HG02610 (cell line): ENCODE measurements around the gene SEMA3B.
"Not testable (repeated sequence)": the region's sequence is repeated elsewhere in the genome, so short reads cannot be mapped to it uniquely, and the experiment has no call there.

Source experiments
- ATAC-seq: cut with Tn5 transposase; IDR thresholded peaks from one replicate; pipeline ENCODE4 v1.9.1; 2021; ENCODE audit warnings: mild to moderate bottlenecking, moderate library complexity; ENCODE audit not compliant: unreplicated experiment

SEMA3B gene

GRCh38 chr3:50258029-50258680, 10.8 kb upstream of the SEMA3B start:
- ATAC-seq = no peak

- ATAC-seq = no peak
Measured at GRCh38 chr3:50258979-50259378, 10.0 kb upstream of the SEMA3B start.

- ATAC-seq = peak; percentile 19
Measured at GRCh38 chr3:50259432-50260026, 9.4 kb upstream of the SEMA3B start.

GRCh38 chr3:50260027-50260941, 8.7 kb upstream of the SEMA3B start:
- peak; percentile 82 for ATAC-seq

- no peak for ATAC-seq
Measured at GRCh38 chr3:50260942-50261441, 8.0 kb upstream of the SEMA3B start.

- ATAC-seq = no peak
Measured at GRCh38 chr3:50261505-50261904, 7.4 kb upstream of the SEMA3B start.

- ATAC-seq = not testable (repeated sequence)
Measured at GRCh38 chr3:50262200-50262599, 6.7 kb upstream of the SEMA3B start.

GRCh38 chr3:50262778-50263177, 6.2 kb upstream of the SEMA3B start:
- no peak for ATAC-seq

GRCh38 chr3:50263478-50264382, 5.2 kb upstream of the SEMA3B start:
- ATAC-seq = no peak

- ATAC-seq = no peak
Measured at GRCh38 chr3:50264383-50264963, 4.5 kb upstream of the SEMA3B start.

- ATAC-seq = no peak
Measured at GRCh38 chr3:50264964-50265485, 3.9 kb upstream of the SEMA3B start.

- no peak for ATAC-seq
Measured at GRCh38 chr3:50265571-50265970, 3.4 kb upstream of the SEMA3B start.

- no peak for ATAC-seq
Measured at GRCh38 chr3:50266017-50266416, 2.9 kb upstream of the SEMA3B start.

- ATAC-seq = no peak
Measured at GRCh38 chr3:50266836-50267235, 2.1 kb upstream of the SEMA3B start.

- ATAC-seq = no peak
Measured at GRCh38 chr3:50267280-50267913, 1.6 kb upstream of the SEMA3B start.

GRCh38 chr3:50268276-50268675, 671 bp upstream of the SEMA3B start:
- ATAC-seq = no peak

- ATAC-seq = no peak
Measured at GRCh38 chr3:50269460-50269859, 513 bp downstream of the SEMA3B start.

GRCh38 chr3:50269977-50270413, 1.0 kb downstream of the SEMA3B start:
- ATAC-seq = no peak

- no peak for ATAC-seq
Measured at GRCh38 chr3:50270422-50271224, 1.7 kb downstream of the SEMA3B start.
